Muscle layer of colon (tissue), 2 donors: ENCODE data around the gene RPS6KA2.

Experiments
- H3K27ac ChIP-seq: one replicate; pipeline ENCODE4 v1.7.0; 2013; ENCODE audit warnings: low read depth, mild to moderate bottlenecking, low read length, moderate library complexity
- H3K27me3 ChIP-seq, 2 donors: one replicate each; pipeline ENCODE4 v1.7.0; 2013; ENCODE audit warnings: low read length in 2 of 2, mild to moderate bottlenecking in 2 of 2; ENCODE audit not compliant: insufficient read depth in 2 of 2, control insufficient read depth in 1 of 2
- H3K36me3 ChIP-seq: one replicate; pipeline ENCODE4 v1.7.0; 2013; ENCODE audit warnings: mild to moderate bottlenecking, low read length; ENCODE audit not compliant: insufficient read depth
- H3K4me1 ChIP-seq: one replicate; pipeline ENCODE4 v1.7.0; 2013; ENCODE audit warnings: mild to moderate bottlenecking, low read length; ENCODE audit not compliant: insufficient read depth
- H3K4me3 ChIP-seq, 2 donors: one replicate each; pipeline ENCODE4 v1.7.0; 2013; ENCODE audit warnings: low read length in 2 of 2, low read depth in 1 of 2, mild to moderate bottlenecking in 1 of 2, moderate library complexity in 1 of 2
- H3K9ac ChIP-seq: one replicate; pipeline ENCODE4 v1.7.0; 2013; ENCODE audit warnings: low read length
- H3K9me3 ChIP-seq: one replicate; pipeline ENCODE4 v1.7.0; 2013; ENCODE audit warnings: mild to moderate bottlenecking, low read length
- donor health status: abdominal sarcoma.
- donor health status: Adenocarcinoma of cecum.

The RPS6KA2 gene

DNA sequence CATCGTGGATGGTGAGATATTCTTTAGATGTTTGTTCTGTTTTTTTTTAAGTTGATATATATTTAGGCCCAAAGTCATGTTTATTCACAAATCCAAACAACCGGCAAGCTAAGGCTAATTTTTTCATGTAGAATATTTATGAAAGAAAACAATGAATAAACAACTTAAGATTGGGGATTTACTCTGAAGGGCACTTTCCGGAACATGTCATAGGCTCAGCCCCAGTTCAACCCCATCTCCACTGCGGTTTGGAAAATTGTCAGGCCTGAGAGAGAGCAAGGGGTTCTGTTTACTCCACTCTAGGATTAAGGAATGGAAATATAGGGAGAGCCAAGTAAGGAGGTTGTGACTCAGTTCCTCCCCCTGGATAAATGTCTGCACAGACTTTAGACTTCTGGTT, 18.3 kb downstream of the RPS6KA2 start:
- Histone ChIP-seq H3K4me1 (no peaks in the 10 kb centered on the region), H3K9ac (no peak overlapping the region), H3K9me3 (no peaks in the 10 kb centered on the region), H3K4me3 (no peak overlapping the region), H3K27me3 (no peaks in the 10 kb centered on the region), H3K27ac (no peak overlapping the region), H3K36me3 (no peaks in the 10 kb centered on the region)

DNA sequence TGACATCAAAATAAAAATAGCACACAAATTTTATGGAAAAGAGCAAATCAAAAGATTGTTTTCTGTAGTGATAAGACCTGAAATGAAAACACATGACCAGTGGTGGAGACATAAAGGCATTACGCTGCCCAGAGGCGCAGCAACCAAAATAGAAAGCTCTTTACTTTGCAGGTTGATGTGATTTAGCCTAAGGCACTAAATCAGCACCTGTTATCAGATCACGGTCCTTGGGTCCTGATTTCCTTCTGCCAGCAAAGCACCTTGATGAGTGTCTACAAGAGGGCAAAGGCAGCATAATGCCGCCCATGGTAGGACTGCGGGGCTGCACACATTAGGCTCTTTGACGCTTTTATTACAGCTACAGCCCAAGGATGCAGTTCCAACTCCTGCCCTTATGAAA, 21.3 kb downstream of the RPS6KA2 start:
- Histone ChIP-seq H3K36me3 (no peaks in the 10 kb centered on the region), H3K9me3 (no peaks in the 10 kb centered on the region), H3K4me3 (no peak overlapping the region), H3K27me3 (no peaks in the 10 kb centered on the region), H3K4me1 (peaks cover 10% of the 10 kb centered on the region), H3K9ac (no peak overlapping the region), H3K27ac (no peak overlapping the region)

DNA sequence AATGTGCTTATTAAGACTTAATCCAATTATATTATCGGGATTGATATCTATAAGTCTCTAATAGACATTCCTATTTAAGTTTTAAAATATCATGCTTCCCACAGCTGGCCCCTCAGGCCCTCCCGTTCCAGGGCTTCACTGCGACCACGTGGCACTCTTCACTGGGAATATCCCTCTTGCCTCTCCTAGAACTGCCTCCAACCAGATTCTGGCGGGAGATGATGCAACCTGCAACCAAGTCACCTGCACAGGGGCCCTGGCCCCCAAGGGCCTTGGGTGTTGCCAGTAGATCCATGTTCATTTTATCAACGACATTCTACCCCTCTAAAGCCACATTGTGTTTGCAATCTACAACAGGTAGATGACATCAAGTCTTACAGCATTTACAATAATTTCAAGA, 22.1 kb downstream of the RPS6KA2 start:
- Histone ChIP-seq H3K9me3 (no peaks in the 10 kb centered on the region), H3K4me3 (no peak overlapping the region), H3K27me3 (no peaks in the 10 kb centered on the region), H3K4me1 (peaks cover 10% of the 10 kb centered on the region), H3K9ac (no peak overlapping the region), H3K27ac (no peak overlapping the region), H3K36me3 (no peaks in the 10 kb centered on the region)

DNA sequence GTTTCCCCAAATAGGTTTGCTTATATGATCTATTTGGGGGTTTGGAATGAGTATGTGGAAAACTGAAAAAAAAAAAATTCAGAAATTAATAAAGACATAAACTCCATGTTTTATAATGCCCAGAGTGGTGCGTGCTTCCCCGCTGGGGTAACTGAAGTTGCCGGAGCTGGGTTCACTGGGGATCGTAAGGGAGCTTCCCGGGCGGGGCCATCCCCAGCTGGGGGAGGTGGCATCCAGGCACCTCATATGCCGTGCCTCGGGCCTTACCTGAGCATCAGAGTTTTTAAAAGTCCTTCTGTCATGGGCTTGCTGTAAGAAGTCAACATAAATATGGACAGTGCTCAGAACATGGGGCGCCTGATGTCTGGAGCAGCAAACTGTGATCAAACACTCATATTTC, 22.7 kb downstream of the RPS6KA2 start:
- no peaks in the 10 kb centered on the region for H3K36me3 ChIP-seq
- H3K4me1 ChIP-seq, result peaks cover 10% of the 10 kb centered on the region
- no peak overlapping the region for H3K4me3 ChIP-seq
- no peaks in the 10 kb centered on the region for H3K9me3 ChIP-seq
- no peak overlapping the region for H3K27ac ChIP-seq
- H3K27me3 ChIP-seq, result no peaks in the 10 kb centered on the region
- no peak overlapping the region for H3K9ac ChIP-seq

DNA sequence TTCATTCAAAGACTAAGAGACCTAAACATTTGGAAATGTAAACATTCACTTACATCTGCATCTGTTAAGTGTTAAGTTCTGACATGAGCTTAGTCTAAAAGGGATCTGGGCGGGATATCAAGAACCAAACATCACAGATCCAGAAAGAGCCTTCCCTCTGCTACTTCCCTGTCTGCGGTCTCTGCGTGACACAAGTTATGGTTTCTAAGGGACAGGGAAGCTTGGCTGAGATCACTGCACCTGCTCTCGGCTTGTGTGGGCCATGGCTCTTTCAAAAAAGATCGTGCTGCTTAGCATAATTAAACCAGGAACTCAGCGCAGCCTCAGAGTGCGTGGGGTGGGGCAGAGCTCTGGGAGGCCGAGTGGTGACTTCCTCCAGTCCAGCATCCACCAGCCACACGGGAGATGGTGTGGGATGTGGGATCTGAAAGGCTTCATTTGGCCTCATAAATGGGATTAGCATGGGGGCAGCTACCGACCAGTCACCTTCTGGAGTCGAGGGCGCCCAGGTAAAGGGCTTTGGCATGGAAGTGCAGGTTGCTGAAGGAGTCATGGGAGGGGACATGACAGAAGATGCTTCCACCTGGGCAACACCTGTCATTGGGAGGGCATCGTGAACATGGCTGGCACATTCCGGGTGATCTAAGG, 23.9 kb downstream of the RPS6KA2 start:
- Histone ChIP-seq H3K27ac (no peak overlapping the region), H3K27me3 (no peaks in the 10 kb centered on the region), H3K9me3 (no peaks in the 10 kb centered on the region), H3K4me1 (peaks cover 15% of the 10 kb centered on the region), H3K4me3 (no peak overlapping the region), H3K36me3 (no peaks in the 10 kb centered on the region), H3K9ac (no peak overlapping the region)

DNA sequence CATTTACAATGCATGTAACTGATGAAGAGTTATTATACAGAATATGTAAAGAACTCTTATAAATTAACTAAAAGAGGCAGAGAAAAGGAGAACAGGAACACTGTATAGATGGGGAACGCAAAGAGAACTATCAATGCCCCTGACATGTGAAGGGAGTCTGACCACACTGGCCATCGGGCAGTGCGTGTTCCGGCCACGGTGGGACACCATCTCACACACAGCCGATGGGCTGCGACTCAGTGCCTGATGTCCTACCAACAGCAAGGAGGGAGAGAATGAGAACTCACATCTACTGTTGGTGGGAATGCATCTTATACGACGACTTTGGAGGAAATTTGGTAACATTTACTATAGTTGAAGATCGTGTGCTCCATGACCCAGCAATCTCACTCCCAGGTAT, 25.1 kb downstream of the RPS6KA2 start:
- Histone ChIP-seq H3K36me3 (no peaks in the 10 kb centered on the region), H3K27ac (no peak overlapping the region), H3K9ac (no peak overlapping the region), H3K4me3 (no peak overlapping the region), H3K4me1 (peaks cover 18% of the 10 kb centered on the region), H3K27me3 (no peaks in the 10 kb centered on the region), H3K9me3 (no peaks in the 10 kb centered on the region)

DNA sequence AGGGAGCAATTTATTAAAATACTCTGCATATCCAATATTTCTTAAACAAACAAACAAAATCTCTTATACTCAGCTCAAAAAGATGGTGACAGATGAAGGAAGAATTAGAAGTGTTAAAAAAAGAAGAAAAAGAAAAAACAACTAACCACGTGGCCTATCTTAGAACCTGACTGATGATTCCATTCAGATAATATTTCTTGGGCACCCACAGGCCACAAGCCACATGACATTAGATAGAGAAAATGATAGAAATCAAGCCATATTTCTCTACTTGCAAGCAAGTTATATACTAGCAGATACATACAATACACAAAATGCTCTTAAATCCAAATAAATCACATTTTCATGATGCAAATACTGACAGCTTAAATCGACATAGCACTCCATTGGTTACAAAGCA, 26.1 kb downstream of the RPS6KA2 start:
- H3K4me1 ChIP-seq, result peaks cover 18% of the 10 kb centered on the region
- H3K9me3 ChIP-seq, result no peaks in the 10 kb centered on the region
- no peaks in the 10 kb centered on the region for H3K36me3 ChIP-seq
- H3K27ac ChIP-seq, result no peak overlapping the region
- no peaks in the 10 kb centered on the region for H3K27me3 ChIP-seq
- no peak overlapping the region for H3K9ac ChIP-seq
- H3K4me3 ChIP-seq, result no peak overlapping the region

DNA sequence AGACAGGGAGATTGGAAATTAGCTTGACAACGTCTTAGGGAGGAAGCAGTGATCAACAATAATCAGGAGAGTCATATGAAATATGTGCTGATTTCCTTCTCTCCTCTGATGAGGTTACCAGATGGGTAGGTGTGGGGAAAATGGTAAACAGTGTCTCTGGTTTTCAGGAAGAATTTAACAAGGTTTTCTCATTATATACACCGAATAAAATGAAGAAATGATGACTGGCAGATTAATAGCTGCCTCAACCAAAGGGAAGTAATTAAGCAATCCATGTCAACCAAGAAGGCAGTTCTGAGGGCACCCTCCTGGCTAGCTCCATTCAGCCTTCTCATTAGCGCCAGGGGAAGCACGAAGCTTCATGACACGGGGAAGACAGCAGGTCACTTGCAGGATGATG, 27.8 kb downstream of the RPS6KA2 start:
- Histone ChIP-seq H3K4me3 (no peak overlapping the region), H3K9me3 (no peaks in the 10 kb centered on the region), H3K9ac (no peak overlapping the region), H3K4me1 (peaks cover 24% of the 10 kb centered on the region), H3K36me3 (no peaks in the 10 kb centered on the region), H3K27me3 (no peaks in the 10 kb centered on the region), H3K27ac (no peak overlapping the region)

DNA sequence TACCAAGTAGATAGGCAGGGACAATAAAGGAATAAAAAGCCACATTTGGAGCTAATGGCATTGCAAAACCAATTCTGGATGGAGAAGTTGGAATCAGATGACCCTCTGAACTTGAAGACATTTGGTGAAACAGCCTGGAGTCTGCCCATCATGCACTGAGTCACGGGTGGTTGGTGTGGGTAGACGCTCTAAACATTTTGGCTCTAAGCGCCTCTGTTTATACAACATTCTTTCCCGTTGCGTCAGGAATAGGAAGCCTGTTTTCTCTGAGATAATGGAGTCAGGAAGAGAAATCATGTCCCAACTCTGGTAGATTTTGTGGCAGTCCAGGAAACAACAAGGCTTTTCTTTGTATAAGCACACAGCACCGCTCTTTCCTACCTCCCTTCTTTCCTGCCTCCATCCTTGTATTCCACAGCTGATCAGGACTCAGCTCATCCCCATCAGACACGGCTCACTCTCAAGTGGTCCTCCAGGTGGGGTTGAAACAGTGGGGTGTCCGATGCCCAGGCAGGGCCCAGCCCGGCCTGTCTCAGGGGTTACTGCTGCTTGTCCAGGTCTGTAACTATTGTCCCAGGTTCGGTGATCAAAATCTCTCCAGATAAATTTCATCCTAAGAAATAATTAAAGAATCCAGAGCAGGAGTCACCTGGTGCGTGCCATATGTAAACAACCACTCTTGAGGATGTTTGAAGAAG, 28.5 kb downstream of the RPS6KA2 start:
- Histone ChIP-seq H3K27ac (no peak overlapping the region), H3K4me3 (no peak overlapping the region), H3K9ac (no peak overlapping the region), H3K27me3 (no peaks in the 10 kb centered on the region), H3K4me1 (peaks cover 24% of the 10 kb centered on the region), H3K9me3 (no peaks in the 10 kb centered on the region), H3K36me3 (no peaks in the 10 kb centered on the region)

DNA sequence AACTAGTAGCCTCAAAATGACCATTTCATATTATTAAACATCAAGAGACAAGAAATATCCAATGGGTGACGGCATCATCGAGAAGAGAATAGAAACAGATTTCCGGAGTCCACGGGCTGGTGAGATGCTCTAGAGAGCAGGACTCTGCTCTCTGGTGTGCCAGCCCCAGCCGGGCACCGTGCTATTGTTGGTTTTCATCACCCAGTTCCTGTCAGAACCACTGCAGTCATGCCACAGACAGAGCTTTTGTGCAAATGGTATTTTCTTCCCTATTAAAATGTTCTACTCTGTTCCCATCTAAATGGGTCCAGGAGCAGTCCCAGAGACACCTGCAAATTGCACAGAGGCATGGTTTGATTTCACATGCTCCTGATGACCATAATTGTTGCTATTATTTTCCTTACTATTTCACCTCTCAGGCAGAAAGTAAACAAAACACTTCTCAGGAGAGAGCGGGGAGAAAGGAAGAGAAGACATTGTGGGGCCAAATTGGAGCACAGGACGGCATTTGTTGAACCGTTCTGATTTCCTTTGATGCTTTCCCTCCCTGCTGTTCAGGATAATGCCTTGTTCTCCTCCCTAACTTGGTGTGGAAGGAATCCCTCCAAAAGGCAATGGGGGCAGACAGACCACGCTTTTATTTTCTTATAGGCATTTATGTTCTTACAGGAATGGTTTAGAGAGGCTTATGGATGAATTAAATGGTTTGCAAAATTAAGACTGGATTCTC, 29.2 kb downstream of the RPS6KA2 start:
- Histone ChIP-seq H3K9ac (no peak overlapping the region), H3K9me3 (no peaks in the 10 kb centered on the region), H3K27me3 (no peaks in the 10 kb centered on the region), H3K27ac (no peak overlapping the region), H3K4me1 (peaks cover 16% of the 10 kb centered on the region), H3K4me3 (no peak overlapping the region), H3K36me3 (no peaks in the 10 kb centered on the region)

DNA sequence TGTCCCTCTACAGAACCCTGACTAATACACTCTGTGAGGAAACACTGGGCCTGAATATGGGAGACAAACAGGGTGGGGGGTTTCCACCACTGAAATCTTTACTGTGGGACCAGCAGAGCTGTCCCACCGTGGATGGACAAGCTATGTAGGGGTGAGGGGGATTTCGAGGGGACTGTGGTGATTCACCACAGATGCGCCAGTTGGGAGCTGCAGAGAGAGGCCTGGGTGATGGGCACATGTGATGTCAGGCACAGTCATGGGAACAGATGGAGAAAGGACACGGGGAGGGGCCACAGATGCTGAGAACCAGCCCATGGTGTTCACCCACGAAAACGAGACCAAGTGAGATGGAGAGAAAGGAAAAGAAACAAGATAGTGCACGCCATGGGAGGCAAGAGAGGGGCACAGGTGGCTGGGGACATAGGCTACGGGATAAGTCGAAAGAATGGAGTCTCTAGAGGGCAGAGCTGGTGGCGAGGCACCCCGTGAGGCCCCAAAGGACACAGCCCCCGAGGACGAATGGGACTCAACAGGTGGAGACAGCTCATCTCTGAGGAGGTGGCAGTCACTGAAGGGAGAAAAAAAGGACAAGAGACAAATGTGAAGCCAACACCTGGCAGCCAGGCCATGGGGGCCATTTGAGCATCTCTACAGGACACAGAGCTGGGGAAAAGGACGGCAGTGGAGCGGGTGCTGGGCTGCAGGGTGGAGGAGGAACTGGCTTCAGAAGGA, 30.1 kb downstream of the RPS6KA2 start:
- no peaks in the 10 kb centered on the region for H3K36me3 ChIP-seq
- no peaks in the 10 kb centered on the region for H3K9me3 ChIP-seq
- no peaks in the 10 kb centered on the region for H3K27me3 ChIP-seq
- H3K4me1 ChIP-seq, result peaks cover 14% of the 10 kb centered on the region
- H3K27ac ChIP-seq, result no peak overlapping the region
- H3K9ac ChIP-seq, result no peak overlapping the region
- H3K4me3 ChIP-seq, result no peak overlapping the region
